ENCODE measurements around the gene METTL25B.

Gene METTL25B

DNA sequence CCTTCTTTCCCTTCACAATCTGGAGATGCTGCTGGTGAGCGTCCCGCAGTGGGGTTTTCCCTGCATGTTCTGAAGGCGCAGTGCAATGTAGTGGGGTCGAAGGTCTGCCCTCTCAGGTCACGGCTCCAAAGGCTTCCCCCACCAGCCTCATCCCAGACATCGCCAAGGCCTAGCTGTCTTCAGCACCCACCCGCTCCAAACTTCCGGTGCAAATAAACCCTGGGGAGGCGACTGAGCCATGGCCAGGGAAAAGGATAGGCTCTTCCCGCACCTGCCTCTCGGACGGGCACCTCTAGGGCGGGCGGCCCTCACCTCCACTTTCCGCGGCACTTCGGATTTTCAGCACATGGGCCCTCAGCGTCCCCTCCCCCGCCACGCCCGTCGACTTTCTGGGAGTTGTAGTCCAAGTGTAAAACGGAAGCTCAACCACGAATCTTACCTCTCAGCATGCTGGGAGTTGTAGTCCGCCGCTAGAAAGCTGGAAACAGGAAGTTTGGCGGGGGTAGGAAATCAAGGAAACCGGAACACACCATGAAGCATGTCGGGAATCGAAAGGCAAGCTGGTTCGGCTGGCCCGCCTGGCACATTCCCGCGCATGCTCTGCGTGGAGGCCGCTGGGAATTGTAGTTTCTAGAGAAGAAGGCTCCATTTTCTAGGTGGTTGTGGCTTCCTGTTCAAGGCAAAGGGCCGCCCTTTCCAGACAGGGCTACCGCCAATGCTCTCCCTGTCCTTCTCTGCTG, 12.6 kb downstream of the METTL25B start, which contains the start of gene MRPL24:
TSS of gene MRPL24 (minus strand) at position 348 of the 740 bp plus-strand sequence. CDS start 2,384 bp downstream, outside the sequence.
- ATAC-seq = peak; percentile 93
- TF ChIP-seq PATZ1 (CRISPR knock-in tag; IDR thresholded peaks at IDR 0.05; ENCODE audit: borderline replicate concordance) = no peak
- no peak for TF ChIP-seq ZFP3 (CRISPR knock-in tag; IDR thresholded peaks at IDR 0.05)
- TF ChIP-seq TOX (CRISPR knock-in tag; IDR thresholded peaks at IDR 0.05; ENCODE audit: borderline replicate concordance) = no peak
- TF ChIP-seq, protein P1, sequence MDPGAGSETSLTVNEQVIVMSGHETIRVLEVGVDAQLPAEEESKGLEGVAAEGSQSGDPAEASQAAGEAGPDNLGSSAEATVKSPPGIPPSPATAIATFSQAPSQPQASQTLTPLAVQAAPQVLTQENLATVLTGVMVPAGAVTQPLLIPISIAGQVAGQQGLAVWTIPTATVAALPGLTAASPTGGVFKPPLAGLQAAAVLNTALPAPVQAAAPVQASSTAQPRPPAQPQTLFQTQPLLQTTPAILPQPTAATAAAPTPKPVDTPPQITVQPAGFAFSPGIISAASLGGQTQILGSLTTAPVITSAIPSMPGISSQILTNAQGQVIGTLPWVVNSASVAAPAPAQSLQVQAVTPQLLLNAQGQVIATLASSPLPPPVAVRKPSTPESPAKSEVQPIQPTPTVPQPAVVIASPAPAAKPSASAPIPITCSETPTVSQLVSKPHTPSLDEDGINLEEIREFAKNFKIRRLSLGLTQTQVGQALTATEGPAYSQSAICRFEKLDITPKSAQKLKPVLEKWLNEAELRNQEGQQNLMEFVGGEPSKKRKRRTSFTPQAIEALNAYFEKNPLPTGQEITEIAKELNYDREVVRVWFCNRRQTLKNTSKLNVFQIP (CRISPR knock-in tag; IDR thresholded peaks at IDR 0.05; ENCODE audit: borderline replicate concordance, low read depth) = no peak
- TF ChIP-seq TCF4 (CRISPR knock-in tag; IDR thresholded peaks at IDR 0.05; ENCODE audit: borderline replicate concordance) = no peak
- no peak for TF ChIP-seq RARB (CRISPR knock-in tag; IDR thresholded peaks at IDR 0.05)
- TF ChIP-seq CSDC2 (CRISPR knock-in tag; IDR thresholded peaks at IDR 0.05) = no peak
- TF ChIP-seq, protein P2, sequence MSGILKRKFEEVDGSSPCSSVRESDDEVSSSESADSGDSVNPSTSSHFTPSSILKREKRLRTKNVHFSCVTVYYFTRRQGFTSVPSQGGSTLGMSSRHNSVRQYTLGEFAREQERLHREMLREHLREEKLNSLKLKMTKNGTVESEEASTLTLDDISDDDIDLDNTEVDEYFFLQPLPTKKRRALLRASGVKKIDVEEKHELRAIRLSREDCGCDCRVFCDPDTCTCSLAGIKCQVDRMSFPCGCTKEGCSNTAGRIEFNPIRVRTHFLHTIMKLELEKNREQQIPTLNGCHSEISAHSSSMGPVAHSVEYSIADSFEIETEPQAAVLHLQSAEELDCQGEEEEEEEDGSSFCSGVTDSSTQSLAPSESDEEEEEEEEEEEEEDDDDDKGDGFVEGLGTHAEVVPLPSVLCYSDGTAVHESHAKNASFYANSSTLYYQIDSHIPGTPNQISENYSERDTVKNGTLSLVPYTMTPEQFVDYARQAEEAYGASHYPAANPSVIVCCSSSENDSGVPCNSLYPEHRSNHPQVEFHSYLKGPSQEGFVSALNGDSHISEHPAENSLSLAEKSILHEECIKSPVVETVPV (CRISPR knock-in tag; IDR thresholded peaks at IDR 0.05) = no peak
- TF ChIP-seq ZC3H10 (CRISPR knock-in tag; IDR thresholded peaks at IDR 0.05) = no peak

GRCh38 chr1:156741481-156741983, 13.3 kb downstream of the METTL25B start:
- ATAC-seq = no peak
- TF ChIP-seq RARB (CRISPR knock-in tag; IDR thresholded peaks at IDR 0.05) (0 out of 2 replicates have a peak, but pooled peaks have one; percentile 69), ZC3H10 (CRISPR knock-in tag; IDR thresholded peaks at IDR 0.05) (0 out of 2 replicates have a peak, but pooled peaks have one; percentile 5), ZNF565 (CRISPR knock-in tag; conservative IDR thresholded peaks at IDR 0.05; ENCODE audit: low read depth) (no peak)

GRCh38 chr1:156742017-156742416, 13.7 kb downstream of the METTL25B start:
- TF ChIP-seq ZNF565 (CRISPR knock-in tag; conservative IDR thresholded peaks at IDR 0.05; ENCODE audit: low read depth) = no peak
- no peak for TF ChIP-seq PATZ1 (CRISPR knock-in tag; IDR thresholded peaks at IDR 0.05; ENCODE audit: borderline replicate concordance)
- no peak for ATAC-seq

DNA sequence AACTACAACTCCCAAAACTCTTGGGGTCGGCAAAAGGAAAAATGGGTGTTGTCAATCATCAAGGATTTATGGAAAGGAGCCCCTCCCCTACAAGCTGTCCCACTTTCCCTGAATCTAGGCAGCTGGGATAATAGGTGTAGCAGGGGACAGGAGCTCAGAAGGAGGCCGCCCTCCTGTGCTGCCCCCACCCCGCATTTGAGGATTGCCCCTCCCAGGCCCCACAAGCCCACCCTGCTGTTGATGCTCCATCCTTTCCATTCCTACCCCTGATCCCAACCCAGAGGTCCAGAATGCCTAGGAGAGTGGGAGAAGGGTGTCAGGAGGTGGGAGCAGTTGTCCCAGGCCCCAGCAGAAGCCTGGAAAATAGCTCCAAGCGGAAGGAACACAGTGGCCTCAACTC, 14.5 kb downstream of the METTL25B start:
- ATAC-seq = no peak
- TF ChIP-seq, protein P2 (CRISPR knock-in tag; IDR thresholded peaks at IDR 0.05) = no peak
- TF ChIP-seq ZNF8 (CRISPR knock-in tag; IDR thresholded peaks at IDR 0.05) (no peak), ARNTL (CRISPR knock-in tag; IDR thresholded peaks at IDR 0.05; ENCODE audit: borderline replicate concordance, low read depth) (no peak), CREB5 (CRISPR knock-in tag; IDR thresholded peaks at IDR 0.05; ENCODE audit: low read depth) (no peak), RARB (CRISPR knock-in tag; IDR thresholded peaks at IDR 0.05) (no peak), BACH2 (CRISPR knock-in tag; IDR thresholded peaks at IDR 0.05; ENCODE audit: borderline replicate concordance) (no peak), GLIS3 (CRISPR knock-in tag; IDR thresholded peaks at IDR 0.05) (no peak), CSDC2 (CRISPR knock-in tag; IDR thresholded peaks at IDR 0.05) (no peak)
- TF ChIP-seq, protein P1 (CRISPR knock-in tag; IDR thresholded peaks at IDR 0.05; ENCODE audit: borderline replicate concordance, low read depth) = no peak
